Measurements from ENCODE around the gene EXOC5. TPM values are rescaled to one million over a fixed set of nuclear protein-coding genes. Genes with fewer than 3 reads are reported as not detected.

The EXOC5 gene
- total and polyA plus RNA-seq, 4 donors: 58.1 to 88.6 (median 75.3) TPM

DNA sequence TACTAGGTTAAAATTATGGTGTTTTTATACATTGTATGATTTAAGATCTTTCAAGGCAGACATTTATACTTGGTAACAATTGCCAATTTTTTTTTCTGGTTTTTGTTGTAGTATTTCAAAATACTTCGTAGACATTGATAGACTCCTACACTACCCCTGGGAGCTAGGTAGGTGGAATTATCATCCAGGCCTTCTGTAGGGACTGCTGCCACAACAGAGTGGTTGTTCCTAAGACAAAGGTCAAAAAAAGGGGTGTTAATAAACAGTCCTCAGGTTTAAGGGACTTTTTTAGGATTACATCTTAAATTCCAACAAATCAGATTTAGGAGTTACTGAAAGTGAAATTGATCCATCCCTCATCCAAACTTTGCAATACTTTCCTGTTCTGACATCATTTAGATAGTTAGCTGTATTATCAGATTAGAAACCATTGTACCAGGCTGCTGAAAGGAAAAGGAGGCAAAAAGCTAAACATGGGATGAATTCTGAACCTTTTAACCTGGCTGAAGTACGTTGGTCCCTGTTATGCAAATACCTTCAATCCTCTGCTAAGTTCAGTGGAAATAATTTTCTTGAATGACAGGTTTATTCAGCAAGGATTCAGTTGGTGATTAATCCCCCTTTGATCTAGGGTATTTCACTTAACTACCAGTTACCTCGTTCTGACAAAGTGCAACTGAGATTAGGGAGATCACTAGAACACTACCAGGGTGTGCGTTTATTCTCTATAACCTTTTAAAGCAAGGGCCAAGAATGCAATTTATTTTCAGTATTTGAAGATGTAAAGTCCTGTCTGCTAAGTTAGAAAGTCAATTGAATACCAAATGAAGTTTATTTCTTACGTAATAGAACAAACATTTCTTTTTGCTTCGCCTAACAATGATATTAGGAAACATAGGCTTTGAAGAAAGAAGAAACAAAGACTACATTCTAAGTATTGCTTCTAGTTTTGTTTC, 23.3 kb upstream of the EXOC5 start:
- 40% methylated on average over 1 of the region's 6 CpGs for WGBS (ENCODE audit: insufficient coverage)
- H3K27me3 ChIP-seq (ENCODE audit: control insufficient read depth, insufficient read depth, low read length): no peaks in the 10 kb centered on the region
- no peak overlapping the region for H3K4me3 ChIP-seq (ENCODE audit: low read depth, low read length)
- no peaks in the 10 kb centered on the region for H3K9me3 ChIP-seq (ENCODE audit: control insufficient read depth, insufficient read depth, low read length)
- H3K4me1 ChIP-seq (ENCODE audit: control insufficient read depth, insufficient read depth, low read length): no peaks in the 10 kb centered on the region
- no peaks in the 10 kb centered on the region for H3K36me3 ChIP-seq (ENCODE audit: control insufficient read depth, insufficient read depth, low read length)
- H3K27ac ChIP-seq (ENCODE audit: low read depth, low read length): no peak overlapping the region
- DNase-seq (ENCODE audit: low read depth in 4 of 6, low spot score in 6 of 6): no peak

DNA sequence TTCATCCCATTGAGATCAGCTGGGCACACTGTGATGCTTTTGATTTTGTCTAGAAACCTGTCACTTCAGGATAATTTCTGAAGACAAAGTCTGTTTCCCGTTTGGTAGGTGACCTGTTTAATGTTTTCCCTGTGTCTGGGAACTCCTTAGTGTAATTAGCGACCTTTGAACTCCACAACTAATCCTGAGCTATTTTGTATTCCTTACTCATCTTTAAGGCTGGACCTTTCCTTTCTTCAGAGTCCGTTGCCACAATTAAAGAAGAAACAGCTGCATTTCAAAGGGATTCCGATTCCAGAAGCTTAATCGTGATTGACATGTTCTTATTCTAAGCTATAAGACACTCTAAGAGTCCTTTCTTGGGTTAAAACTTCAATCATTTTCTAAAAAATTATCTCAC, 22.0 kb upstream of the EXOC5 start:
- no peaks in the 10 kb centered on the region for H3K27me3 ChIP-seq (ENCODE audit: control insufficient read depth, insufficient read depth, low read length)
- H3K36me3 ChIP-seq (ENCODE audit: control insufficient read depth, insufficient read depth, low read length): no peaks in the 10 kb centered on the region
- H3K27ac ChIP-seq (ENCODE audit: low read depth, low read length): no peak overlapping the region
- H3K4me1 ChIP-seq (ENCODE audit: control insufficient read depth, insufficient read depth, low read length): no peaks in the 10 kb centered on the region
- 40% methylated on average over 1 of the region's 5 CpGs for WGBS (ENCODE audit: insufficient coverage)
- H3K4me3 ChIP-seq (ENCODE audit: low read depth, low read length): no peak overlapping the region
- H3K9me3 ChIP-seq (ENCODE audit: control insufficient read depth, insufficient read depth, low read length): no peaks in the 10 kb centered on the region
- peak in 1 of 6 donors; percentile 20 for DNase-seq (ENCODE audit: low read depth in 4 of 6, low spot score in 6 of 6)

DNA sequence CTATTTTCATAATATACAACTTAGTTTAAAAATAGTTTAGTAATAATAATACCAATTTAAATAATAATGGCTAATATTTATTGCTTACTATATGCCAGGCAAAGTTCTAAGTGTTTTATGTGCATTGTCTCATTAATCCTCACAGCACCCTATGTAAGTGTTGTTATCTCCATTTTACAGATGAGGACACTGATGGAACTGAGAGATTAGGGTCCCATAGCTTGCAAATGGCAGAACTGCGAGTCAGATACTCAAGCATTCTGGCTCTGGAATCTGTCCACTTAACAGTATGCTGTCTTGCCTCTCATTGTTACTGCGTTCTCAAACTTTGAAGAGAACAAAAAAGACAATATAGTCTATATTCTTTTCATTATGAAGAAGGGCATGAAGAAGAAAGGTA, 19.0 kb upstream of the EXOC5 start:
- Histone ChIP-seq H3K4me3 (ENCODE audit: low read depth, low read length) (no peak overlapping the region), H3K9me3 (ENCODE audit: control insufficient read depth, insufficient read depth, low read length) (no peaks in the 10 kb centered on the region), H3K36me3 (ENCODE audit: control insufficient read depth, insufficient read depth, low read length) (no peaks in the 10 kb centered on the region), H3K27ac (ENCODE audit: low read depth, low read length) (no peak overlapping the region), H3K27me3 (ENCODE audit: control insufficient read depth, insufficient read depth, low read length) (no peaks in the 10 kb centered on the region), H3K4me1 (ENCODE audit: control insufficient read depth, insufficient read depth, low read length) (no peaks in the 10 kb centered on the region)
- no CpG with 5 or more reads among the region's 2 CpGs for WGBS (ENCODE audit: insufficient coverage)
- no peak for DNase-seq (ENCODE audit: low read depth in 4 of 6, low spot score in 6 of 6)

DNA sequence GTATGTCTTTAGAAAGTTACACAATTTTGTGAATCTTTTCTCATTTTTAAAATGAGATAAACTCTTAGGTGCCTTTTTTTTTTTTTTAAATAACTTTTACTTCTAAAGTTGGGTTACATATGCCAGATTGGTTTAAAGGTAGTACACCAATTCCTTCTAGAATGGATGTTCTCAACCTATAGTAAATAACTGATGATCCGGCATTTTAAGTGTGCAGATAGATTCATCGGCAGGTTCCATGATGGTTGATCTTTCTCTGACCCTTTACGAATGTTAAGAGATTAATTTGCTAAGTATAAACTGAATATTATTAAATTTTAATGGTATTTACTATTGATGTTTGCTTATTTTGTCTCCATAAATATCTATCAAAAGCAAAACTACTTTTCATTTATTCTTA, 8.4 kb upstream of the EXOC5 start:
- Histone ChIP-seq H3K4me3 (ENCODE audit: low read depth, low read length) (no peak overlapping the region), H3K27ac (ENCODE audit: low read depth, low read length) (no peak overlapping the region)
- no CpG with 5 or more reads among the region's 3 CpGs for WGBS (ENCODE audit: insufficient coverage)

DNA sequence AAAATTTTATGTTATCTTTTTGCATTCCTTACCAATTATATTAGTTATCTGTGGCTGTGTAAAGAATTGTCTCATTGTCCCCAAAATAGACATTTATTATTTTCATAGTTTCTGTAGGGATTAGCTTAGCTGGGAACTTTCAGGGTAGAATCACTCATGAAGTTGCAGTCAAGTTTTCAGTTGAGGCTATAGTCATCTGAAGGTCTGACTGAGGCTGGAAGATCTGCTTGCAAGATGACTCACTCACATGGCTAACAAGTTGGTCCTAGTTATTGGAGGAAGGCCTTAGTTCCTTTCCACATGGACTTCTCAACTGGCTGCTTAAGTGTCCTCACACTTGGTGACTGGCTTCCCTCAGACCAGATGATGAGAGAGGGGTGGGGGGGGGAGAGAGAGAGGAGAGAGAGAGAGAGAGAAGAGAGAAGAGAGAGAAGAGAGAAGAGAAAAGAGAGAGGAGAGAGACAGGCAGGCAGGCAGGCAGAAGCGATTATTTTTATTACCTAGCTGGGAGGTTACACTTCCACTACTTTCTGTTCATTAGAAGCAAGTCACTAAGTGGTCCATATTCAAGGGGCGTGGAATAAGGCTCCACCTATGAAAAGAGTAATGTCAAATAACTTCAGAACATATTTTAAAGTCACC, 6.4 kb upstream of the EXOC5 start:
- DNase-seq (ENCODE audit: low read depth in 4 of 6, low spot score in 6 of 6): no peak
- Histone ChIP-seq H3K36me3 (ENCODE audit: control insufficient read depth, insufficient read depth, low read length) (peaks cover 7% of the 10 kb centered on the region), H3K4me1 (ENCODE audit: control insufficient read depth, insufficient read depth, low read length) (no peaks in the 10 kb centered on the region), H3K9me3 (ENCODE audit: control insufficient read depth, insufficient read depth, low read length) (no peaks in the 10 kb centered on the region), H3K27me3 (ENCODE audit: control insufficient read depth, insufficient read depth, low read length) (no peaks in the 10 kb centered on the region), H3K27ac (ENCODE audit: low read depth, low read length) (no peak overlapping the region), H3K4me3 (ENCODE audit: low read depth, low read length) (no peak overlapping the region)
- no CpG with 5 or more reads among the region's 2 CpGs for WGBS (ENCODE audit: insufficient coverage)

More for the DNA sequence above, 8.4 kb upstream of the EXOC5 start:
- H3K36me3 ChIP-seq (ENCODE audit: control insufficient read depth, insufficient read depth, low read length): peaks cover 11% of the 10 kb centered on the region
- DNase-seq (ENCODE audit: low read depth in 4 of 6, low spot score in 6 of 6): no peak
- no peaks in the 10 kb centered on the region for H3K4me1 ChIP-seq (ENCODE audit: control insufficient read depth, insufficient read depth, low read length)
- no peaks in the 10 kb centered on the region for H3K9me3 ChIP-seq (ENCODE audit: control insufficient read depth, insufficient read depth, low read length)
- H3K27me3 ChIP-seq (ENCODE audit: control insufficient read depth, insufficient read depth, low read length): no peaks in the 10 kb centered on the region

DNA sequence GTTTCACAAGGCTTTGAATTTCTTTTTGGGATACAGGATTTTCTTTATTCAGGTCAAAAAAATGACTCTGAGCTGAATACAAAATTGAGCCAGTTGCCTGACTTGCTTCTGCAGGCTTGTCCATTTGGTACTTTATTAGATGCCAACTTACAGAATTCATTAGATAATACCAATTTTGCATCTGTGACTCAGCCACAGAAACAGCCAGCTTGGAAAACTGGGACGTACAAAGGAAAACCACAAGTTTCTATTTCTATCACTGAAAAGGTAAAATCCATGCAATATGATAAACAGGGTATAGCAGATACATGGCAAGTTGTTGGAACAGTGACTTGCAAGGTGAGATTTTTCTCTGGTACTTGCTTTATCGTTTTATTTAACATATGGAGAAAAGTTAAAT, 5.8 kb upstream of the EXOC5 start:
- no peak overlapping the region for H3K27ac ChIP-seq (ENCODE audit: low read depth, low read length)
- no peaks in the 10 kb centered on the region for H3K9me3 ChIP-seq (ENCODE audit: control insufficient read depth, insufficient read depth, low read length)
- H3K36me3 ChIP-seq (ENCODE audit: control insufficient read depth, insufficient read depth, low read length): peaks cover 7% of the 10 kb centered on the region
- no peaks in the 10 kb centered on the region for H3K27me3 ChIP-seq (ENCODE audit: control insufficient read depth, insufficient read depth, low read length)
- peaks cover 4% of the 10 kb centered on the region for H3K4me1 ChIP-seq (ENCODE audit: control insufficient read depth, insufficient read depth, low read length)
- WGBS (ENCODE audit: insufficient coverage): no CpG with 5 or more reads among the region's 2 CpGs
- no peak overlapping the region for H3K4me3 ChIP-seq (ENCODE audit: low read depth, low read length)
- DNase-seq (ENCODE audit: low read depth in 4 of 6, low spot score in 6 of 6): no peak

DNA sequence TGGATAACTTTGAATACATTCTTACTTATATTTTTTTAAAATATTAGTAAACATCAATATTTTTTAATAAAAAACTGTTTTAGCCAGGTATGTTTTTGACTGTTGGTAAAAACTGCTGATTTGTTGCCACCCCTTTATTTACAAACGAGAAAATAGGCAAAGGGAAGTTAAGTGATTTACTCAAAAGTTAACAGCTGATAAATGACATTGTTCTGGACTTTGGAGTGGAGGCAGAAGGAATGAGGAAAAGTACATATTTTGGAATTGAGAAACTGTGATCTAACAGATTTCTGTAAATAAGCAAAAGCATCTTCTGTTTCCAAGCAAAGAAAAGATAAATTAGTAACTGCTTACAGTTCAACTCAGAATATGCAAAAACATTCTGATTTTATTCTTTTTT, 4.5 kb upstream of the EXOC5 start:
- Histone ChIP-seq H3K4me3 (ENCODE audit: low read depth, low read length) (no peak overlapping the region), H3K4me1 (ENCODE audit: control insufficient read depth, insufficient read depth, low read length) (peaks cover 4% of the 10 kb centered on the region), H3K9me3 (ENCODE audit: control insufficient read depth, insufficient read depth, low read length) (no peaks in the 10 kb centered on the region), H3K36me3 (ENCODE audit: control insufficient read depth, insufficient read depth, low read length) (peaks cover 7% of the 10 kb centered on the region), H3K27ac (ENCODE audit: low read depth, low read length) (no peak overlapping the region), H3K27me3 (ENCODE audit: control insufficient read depth, insufficient read depth, low read length) (no peaks in the 10 kb centered on the region)
- DNase-seq (ENCODE audit: low read depth in 4 of 6, low spot score in 6 of 6): no peak
- no CpG with 5 or more reads among the region's 1 CpG for WGBS (ENCODE audit: insufficient coverage)

DNA sequence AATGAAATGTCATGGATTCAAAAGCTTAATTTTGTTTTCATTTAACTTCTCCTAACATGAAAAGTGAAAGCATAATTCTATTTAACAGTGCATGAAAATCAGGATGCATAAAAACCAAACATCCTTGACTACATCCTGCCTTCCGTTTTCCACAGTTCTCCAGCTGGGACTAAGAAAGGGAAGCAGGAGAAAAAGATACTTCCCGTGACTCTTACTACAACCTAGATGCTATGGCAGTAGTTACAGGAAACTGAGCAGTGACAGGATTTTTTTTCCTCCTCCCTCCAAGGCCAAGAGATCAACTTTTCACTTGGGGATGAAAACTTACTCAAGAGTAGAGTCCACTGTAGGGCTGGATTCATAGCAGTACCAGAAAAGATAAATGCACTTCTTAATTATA, 2.6 kb downstream of the EXOC5 start:
- DNase-seq (ENCODE audit: low read depth in 4 of 6, low spot score in 6 of 6): no peak
- Histone ChIP-seq H3K36me3 (ENCODE audit: control insufficient read depth, insufficient read depth, low read length) (no peaks in the 10 kb centered on the region), H3K27me3 (ENCODE audit: control insufficient read depth, insufficient read depth, low read length) (no peaks in the 10 kb centered on the region), H3K4me3 (ENCODE audit: low read depth, low read length) (no peak overlapping the region), H3K4me1 (ENCODE audit: control insufficient read depth, insufficient read depth, low read length) (peaks cover 4% of the 10 kb centered on the region), H3K27ac (ENCODE audit: low read depth, low read length) (no peak overlapping the region), H3K9me3 (ENCODE audit: control insufficient read depth, insufficient read depth, low read length) (no peaks in the 10 kb centered on the region)
- WGBS (ENCODE audit: insufficient coverage): no CpG with 5 or more reads among the region's 2 CpGs

DNA sequence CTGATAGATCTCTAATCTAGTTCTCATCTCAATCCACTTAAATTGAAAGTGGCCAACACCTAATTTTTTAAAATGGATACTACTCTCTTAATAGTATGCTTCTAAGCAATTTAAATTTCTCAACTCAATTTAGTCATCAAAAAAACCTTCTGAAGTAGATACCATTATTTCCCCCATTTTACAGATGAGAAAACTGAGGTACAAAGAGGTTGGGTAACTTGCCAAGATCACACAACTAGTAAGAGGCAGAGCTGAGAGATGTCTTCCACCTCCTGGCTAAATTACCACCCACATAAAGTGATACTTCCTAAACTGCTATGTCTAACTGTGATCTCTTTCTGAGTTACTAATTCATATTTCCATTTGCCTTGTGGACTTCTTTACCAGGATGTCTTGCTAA, 6.6 kb downstream of the EXOC5 start:
- DNase-seq (ENCODE audit: low read depth in 4 of 6, low spot score in 6 of 6): no peak
- Histone ChIP-seq H3K9me3 (ENCODE audit: control insufficient read depth, insufficient read depth, low read length) (no peaks in the 10 kb centered on the region), H3K4me1 (ENCODE audit: control insufficient read depth, insufficient read depth, low read length) (no peaks in the 10 kb centered on the region), H3K27me3 (ENCODE audit: control insufficient read depth, insufficient read depth, low read length) (no peaks in the 10 kb centered on the region), H3K27ac (ENCODE audit: low read depth, low read length) (no peak overlapping the region), H3K4me3 (ENCODE audit: low read depth, low read length) (no peak overlapping the region), H3K36me3 (ENCODE audit: control insufficient read depth, insufficient read depth, low read length) (no peaks in the 10 kb centered on the region)

DNA sequence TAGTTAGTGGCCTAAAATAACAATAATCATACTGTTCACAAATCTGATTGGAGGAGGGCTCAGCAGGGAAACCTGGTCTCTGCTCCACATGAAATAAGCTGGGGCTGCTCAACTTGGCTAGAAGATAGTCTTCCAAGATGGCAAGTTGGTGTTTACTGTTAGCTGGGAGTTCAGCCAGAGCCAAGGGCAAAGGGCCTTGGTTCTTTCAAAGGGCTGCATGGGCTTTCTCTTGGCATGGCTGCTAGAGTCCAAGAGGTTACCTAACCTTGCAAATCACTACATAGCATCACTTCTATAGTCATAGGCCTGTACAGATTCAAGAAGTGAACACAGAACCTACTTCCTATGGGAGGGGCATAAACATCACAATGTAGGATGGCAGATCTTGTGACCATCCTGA, 7.1 kb downstream of the EXOC5 start:
- H3K4me3 ChIP-seq (ENCODE audit: low read depth, low read length): no peak overlapping the region
- no peak overlapping the region for H3K27ac ChIP-seq (ENCODE audit: low read depth, low read length)
- no peaks in the 10 kb centered on the region for H3K4me1 ChIP-seq (ENCODE audit: control insufficient read depth, insufficient read depth, low read length)
- no peaks in the 10 kb centered on the region for H3K27me3 ChIP-seq (ENCODE audit: control insufficient read depth, insufficient read depth, low read length)
- no peak for DNase-seq (ENCODE audit: low read depth in 4 of 6, low spot score in 6 of 6)
- no peaks in the 10 kb centered on the region for H3K9me3 ChIP-seq (ENCODE audit: control insufficient read depth, insufficient read depth, low read length)
- H3K36me3 ChIP-seq (ENCODE audit: control insufficient read depth, insufficient read depth, low read length): peaks cover 2% of the 10 kb centered on the region

All from spinal cord (tissue), 10 donors.